Caco-2 (cell line): ENCODE measurements around the gene FHAD1. TPM values are rescaled to one million over a fixed set of nuclear protein-coding genes. Genes with fewer than 3 reads are reported as not detected.

ENCODE experiments used
- BruUV-seq: library from RNA; stranded (reverse); fragments of 400-500 nt; replicated peaks from 2 replicates; lab custom pipeline; 2021; lab: Mats Ljungman, UMichigan
- CTCF ChIA-PET: fragments of 300-600 bp; sonication (Branson Sonifier 250); formaldehyde crosslinking; loops from one replicate; lab custom pipeline; 2022; ENCODE audit warnings: antibody characterized with exemption; lab: Charles Lee
- POLR2A ChIA-PET: fragments of 300-600 bp; sonication (Branson Sonifier 250); formaldehyde crosslinking; loops from one replicate; lab custom pipeline; 2022; ENCODE audit warnings: antibody characterized with exemption; lab: Charles Lee
- DNase-seq, 2 experiments: peaks; one replicate each; pipeline versions ENCODE4 v3.0.0 to v3.0.0-alpha.2; 2020 to 2022
- H3K27me3 ChIP-seq: replicated peaks from 2 replicates; pipeline ENCODE4 v1.6.0; 2011; ENCODE audit warnings: low read length; ENCODE audit not compliant: control insufficient read depth, insufficient read depth
- H3K36me3 ChIP-seq: 2 replicates; pipeline ENCODE4 v1.5.1; 2011; ENCODE audit warnings: low read length; ENCODE audit not compliant: control insufficient read depth, insufficient read depth
- H3K4me1 ChIP-seq: fragments of 250-450 bp; sonication (Bioruptor Pico); 2 replicates; pipeline ENCODE4 v1.5.1; 2020; ENCODE audit warnings: mild to moderate bottlenecking
- H3K4me3 ChIP-seq: 2 replicates; pipeline ENCODE4 v1.5.1; 2011; ENCODE audit warnings: low read depth, mild to moderate bottlenecking, control low read depth, low read length
- H3K9me3 ChIP-seq: fragments of 250-450 bp; sonication (Bioruptor Pico); 2 replicates; pipeline ENCODE4 v1.5.1; 2020; ENCODE audit warnings: mild to moderate bottlenecking, moderate library complexity
- H3K27ac Mint-ChIP-seq: one replicate; pipeline ENCODE4 v1.8.0; 2022; ENCODE audit warnings: mixed read lengths; ENCODE audit not compliant: unreplicated experiment
- H3K27me3 Mint-ChIP-seq: one replicate; pipeline ENCODE4 v1.8.0; 2022; ENCODE audit warnings: mixed read lengths; ENCODE audit not compliant: insufficient read depth, unreplicated experiment
- H3K36me3 Mint-ChIP-seq: one replicate; pipeline ENCODE4 v1.8.0; 2022; ENCODE audit warnings: mild to moderate bottlenecking, mixed read lengths; ENCODE audit not compliant: insufficient read depth, unreplicated experiment
- H3K4me1 Mint-ChIP-seq: one replicate; pipeline ENCODE4 v1.8.0; 2022; ENCODE audit warnings: low read depth, mixed read lengths; ENCODE audit not compliant: unreplicated experiment
- H3K4me3 Mint-ChIP-seq: one replicate; pipeline ENCODE4 v1.8.0; 2022; ENCODE audit warnings: mild to moderate bottlenecking, moderate library complexity, mixed read lengths; ENCODE audit not compliant: unreplicated experiment
- H3K9me3 Mint-ChIP-seq: one replicate; pipeline ENCODE4 v1.8.0; 2022; ENCODE audit warnings: mixed read lengths; ENCODE audit not compliant: unreplicated experiment
- CTCF ChIP-seq, 2 experiments: fragments of 200-600 bp in 1 of 2; IDR thresholded peaks; 1 replicate in 1 of 2; 2 replicates in 1 of 2; pipeline versions ENCODE4 v1.5.1 to v1.8.0; 2011 to 2022; ENCODE audit warnings: antibody characterized with exemption in 1 of 2, control low read depth in 1 of 2, inconsistent platforms in 1 of 2, low read depth in 1 of 2, low read length in 1 of 2, mild to moderate bottlenecking in 1 of 2, moderate library complexity in 1 of 2; ENCODE audit not compliant: insufficient read depth in 1 of 2, severe bottlenecking in 1 of 2, unreplicated experiment in 1 of 2
- intact Hi-C: fragments of 100-400 bp; cut with micrococcal nuclease; formaldehyde crosslinking; loops from one replicate; pipeline ENCODE4 v1.10.0; 2022; ENCODE audit not compliant: unreplicated experiment
- total RNA-seq: library from RNA; stranded (reverse); gene quantifications from 2 replicates; pipeline ENCODE4 v1.2.3, GENCODE V29; 2022

Gene FHAD1
- total RNA-seq, 1 experiment from 2014 or later, result 0.18 TPM

GRCh38 chr1:15370268-15370667 lies 123.2 kb downstream of the FHAD1 start:
- no peaks in the 10 kb centered on the region for H3K36me3 Mint-ChIP-seq
- Histone ChIP-seq H3K27me3 (no peaks in the 10 kb centered on the region), H3K4me3 (no peak overlapping the region), H3K9me3 (no peaks in the 10 kb centered on the region), H3K4me1 (no peaks in the 10 kb centered on the region), H3K36me3 (no peaks in the 10 kb centered on the region)
- H3K4me1 Mint-ChIP-seq, result peaks cover 6% of the 10 kb centered on the region
- no peak overlapping the region for H3K27ac Mint-ChIP-seq
- no peak for DNase-seq
- H3K9me3 Mint-ChIP-seq, result no peaks in the 10 kb centered on the region
- no TSS peak for BruUV-seq
- no peaks in the 10 kb centered on the region for H3K27me3 Mint-ChIP-seq
- no peak for TF ChIP-seq CTCF (IDR thresholded peaks at IDR 0.05; ENCODE audit: insufficient read depth in 1 of 2, low read depth in 1 of 2, low read length in 1 of 2, severe bottlenecking in 1 of 2, unreplicated experiment in 1 of 2)
- intact Hi-C loops, result no loop called here
- ChIA-PET POLR2A (no interaction called here), CTCF (no interaction called here)
- no peak overlapping the region for H3K4me3 Mint-ChIP-seq

- H3K27me3 Mint-ChIP-seq, result no peaks in the 10 kb centered on the region
- BruUV-seq, result no TSS peak
- CTCF ChIA-PET, result no interaction called here
Observed at GRCh38 chr1:15370781-15371520, 123.9 kb downstream of the FHAD1 start.

More at GRCh38 chr1:15370781-15371520, 123.9 kb downstream of the FHAD1 start:
- Histone ChIP-seq H3K36me3 (no peaks in the 10 kb centered on the region), H3K4me3 (no peak overlapping the region), H3K9me3 (no peaks in the 10 kb centered on the region), H3K27me3 (no peaks in the 10 kb centered on the region), H3K4me1 (no peaks in the 10 kb centered on the region)
- intact Hi-C loops, result no loop called here
- H3K4me3 Mint-ChIP-seq, result no peak overlapping the region
- H3K9me3 Mint-ChIP-seq, result no peaks in the 10 kb centered on the region
- POLR2A ChIA-PET, result no interaction called here
- no peak overlapping the region for H3K27ac Mint-ChIP-seq
- H3K36me3 Mint-ChIP-seq, result no peaks in the 10 kb centered on the region
- DNase-seq, result no peak
- no peak for TF ChIP-seq CTCF (IDR thresholded peaks at IDR 0.05; ENCODE audit: insufficient read depth in 1 of 2, low read depth in 1 of 2, low read length in 1 of 2, severe bottlenecking in 1 of 2, unreplicated experiment in 1 of 2)
- peaks cover 6% of the 10 kb centered on the region for H3K4me1 Mint-ChIP-seq
